Measurements from ENCODE around the gene LRMDA. TPM values are rescaled to one million over a fixed set of nuclear protein-coding genes. Genes with fewer than 3 reads are reported as not detected.

LRMDA gene
- total and polyA plus RNA-seq, 4 donors = 12.1 to 40.8 (median 21.6) TPM

GRCh38 chr10:75779276-75779675 lies 347.9 kb downstream of the LRMDA start:
- H3K27ac ChIP-seq (ENCODE audit: low read depth in 1 of 2, low read length in 1 of 2) = no peak overlapping the region
- H3K9me3 ChIP-seq (ENCODE audit: control insufficient read depth in 4 of 4, insufficient read depth in 3 of 4, low read length in 3 of 4) = no peaks in the 10 kb centered on the region
- no peaks in the 10 kb centered on the region for H3K36me3 ChIP-seq (ENCODE audit: control insufficient read depth in 4 of 4, insufficient read depth in 4 of 4, low read length in 4 of 4)
- DNase-seq (no peak), ATAC-seq (ENCODE audit: insufficient read depth, low FRiP score) (no peak)
- H3K9ac ChIP-seq (ENCODE audit: insufficient read depth in 1 of 2, low read length in 2 of 2) = no peak overlapping the region
- no peaks in the 10 kb centered on the region for H3K27me3 ChIP-seq (ENCODE audit: control insufficient read depth in 3 of 3, insufficient read depth in 3 of 3, low read length in 2 of 3)
- peaks cover 0 to 21% (median 0%) of the 10 kb centered on the region in 5 donors for H3K4me1 ChIP-seq (ENCODE audit: control insufficient read depth in 5 of 5, insufficient read depth in 5 of 5, low read length in 5 of 5)
- WGBS, 2 donors = 91 to 100% methylated on average over 1 of the region's 1 CpG
- no peak overlapping the region for H3K4me3 ChIP-seq
- TF ChIP-seq, protein P1, sequence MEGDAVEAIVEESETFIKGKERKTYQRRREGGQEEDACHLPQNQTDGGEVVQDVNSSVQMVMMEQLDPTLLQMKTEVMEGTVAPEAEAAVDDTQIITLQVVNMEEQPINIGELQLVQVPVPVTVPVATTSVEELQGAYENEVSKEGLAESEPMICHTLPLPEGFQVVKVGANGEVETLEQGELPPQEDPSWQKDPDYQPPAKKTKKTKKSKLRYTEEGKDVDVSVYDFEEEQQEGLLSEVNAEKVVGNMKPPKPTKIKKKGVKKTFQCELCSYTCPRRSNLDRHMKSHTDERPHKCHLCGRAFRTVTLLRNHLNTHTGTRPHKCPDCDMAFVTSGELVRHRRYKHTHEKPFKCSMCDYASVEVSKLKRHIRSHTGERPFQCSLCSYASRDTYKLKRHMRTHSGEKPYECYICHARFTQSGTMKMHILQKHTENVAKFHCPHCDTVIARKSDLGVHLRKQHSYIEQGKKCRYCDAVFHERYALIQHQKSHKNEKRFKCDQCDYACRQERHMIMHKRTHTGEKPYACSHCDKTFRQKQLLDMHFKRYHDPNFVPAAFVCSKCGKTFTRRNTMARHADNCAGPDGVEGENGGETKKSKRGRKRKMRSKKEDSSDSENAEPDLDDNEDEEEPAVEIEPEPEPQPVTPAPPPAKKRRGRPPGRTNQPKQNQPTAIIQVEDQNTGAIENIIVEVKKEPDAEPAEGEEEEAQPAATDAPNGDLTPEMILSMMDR (IDR thresholded peaks at IDR 0.05; ENCODE audit: control extremely low read depth, extremely low read depth) = no peak

DNA sequence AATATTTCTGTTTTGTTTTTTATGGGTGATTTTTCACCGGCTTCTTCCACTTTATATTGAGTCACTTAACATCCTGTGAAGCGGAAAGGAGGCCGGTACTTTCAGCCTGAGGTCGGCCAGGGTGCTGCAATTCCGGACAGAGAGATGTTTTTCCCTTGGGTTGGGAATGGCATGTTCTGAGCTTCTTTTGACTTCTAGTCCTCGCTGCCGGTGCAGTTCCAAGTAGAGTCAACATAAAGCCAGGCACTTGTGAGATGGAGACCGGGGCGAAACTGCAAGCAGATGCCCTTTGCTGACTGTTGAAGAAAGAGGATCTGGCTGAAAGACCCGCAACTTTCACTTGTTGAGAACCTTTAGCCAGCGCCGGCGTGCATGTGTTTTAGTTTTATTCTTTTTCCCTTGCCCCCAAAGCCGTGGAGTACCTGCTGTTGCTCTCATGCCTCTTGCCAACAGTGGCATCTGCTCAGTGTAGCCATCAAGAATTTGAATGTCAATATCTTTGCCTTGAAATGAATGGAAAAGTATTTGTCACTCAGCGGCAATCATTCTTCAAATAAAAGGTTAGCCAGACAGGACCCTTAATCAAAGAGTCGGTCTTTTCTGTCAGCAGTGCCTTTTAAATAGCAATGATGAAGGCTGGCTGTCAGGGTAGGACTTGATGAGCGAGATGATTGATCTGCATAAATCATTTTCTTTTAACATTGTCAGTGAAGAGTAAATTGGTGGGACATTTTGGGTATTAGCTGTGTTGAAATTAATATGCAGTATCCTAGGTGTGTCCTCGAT lies 351.2 kb downstream of the LRMDA start:
- DNase-seq = no peak
- H3K4me3 ChIP-seq = no peak overlapping the region
- H3K9me3 ChIP-seq (ENCODE audit: control insufficient read depth in 4 of 4, insufficient read depth in 3 of 4, low read length in 3 of 4) = no peaks in the 10 kb centered on the region
- H3K27me3 ChIP-seq (ENCODE audit: control insufficient read depth in 3 of 3, insufficient read depth in 3 of 3, low read length in 2 of 3) = no peaks in the 10 kb centered on the region
- H3K4me1 ChIP-seq (ENCODE audit: control insufficient read depth in 5 of 5, insufficient read depth in 5 of 5, low read length in 5 of 5) = no peaks in the 10 kb centered on the region
- TF ChIP-seq, protein P1 (IDR thresholded peaks at IDR 0.05; ENCODE audit: control extremely low read depth, extremely low read depth) = no peak
- H3K36me3 ChIP-seq (ENCODE audit: control insufficient read depth in 4 of 4, insufficient read depth in 4 of 4, low read length in 4 of 4) = no peaks in the 10 kb centered on the region
- no peak overlapping the region for H3K27ac ChIP-seq (ENCODE audit: low read depth in 1 of 2, low read length in 1 of 2)
- no peak overlapping the region for H3K9ac ChIP-seq (ENCODE audit: insufficient read depth in 1 of 2, low read length in 2 of 2)
- ATAC-seq (ENCODE audit: insufficient read depth, low FRiP score) = no peak
- 80 to 83% methylated on average over 18 of the region's 18 CpGs for WGBS, 2 donors

GRCh38 chr10:75788394-75789205 lies 357.2 kb downstream of the LRMDA start:
- no peak for ATAC-seq (ENCODE audit: insufficient read depth, low FRiP score)
- WGBS, 2 donors = 35 to 42% methylated on average over 4 of the region's 4 CpGs

More at GRCh38 chr10:75788394-75789205, 357.2 kb downstream of the LRMDA start:
- TF ChIP-seq, protein P1 (IDR thresholded peaks at IDR 0.05; ENCODE audit: control extremely low read depth, extremely low read depth) = no peak
- Histone ChIP-seq H3K36me3 (ENCODE audit: control insufficient read depth in 4 of 4, insufficient read depth in 4 of 4, low read length in 4 of 4) (no peaks in the 10 kb centered on the region), H3K4me1 (ENCODE audit: control insufficient read depth in 5 of 5, insufficient read depth in 5 of 5, low read length in 5 of 5) (peaks cover 0 to 18% (median 8%) of the 10 kb centered on the region in 5 donors), H3K9ac (ENCODE audit: insufficient read depth in 1 of 2, low read length in 2 of 2) (no peak overlapping the region), H3K27me3 (ENCODE audit: control insufficient read depth in 3 of 3, insufficient read depth in 3 of 3, low read length in 2 of 3) (no peaks in the 10 kb centered on the region), H3K9me3 (ENCODE audit: control insufficient read depth in 4 of 4, insufficient read depth in 3 of 4, low read length in 3 of 4) (no peaks in the 10 kb centered on the region), H3K4me3 (no peak overlapping the region), H3K27ac (ENCODE audit: low read depth in 1 of 2, low read length in 1 of 2) (peak overlapping the region in 1 of 2 donors; percentile 30)
- DNase-seq = peak; percentile 32 to 85 (median 82)

Measured in lung (tissue), 12 donors.